Heart left ventricle (tissue), 16 donors: ENCODE data around the gene WWOX. TPM values are rescaled to one million over a fixed set of nuclear protein-coding genes. Genes with fewer than 3 reads are reported as not detected.

ENCODE experiments used
- ATAC-seq, 4 donors: fragments of 200-7000 bp; cut with Tn5 transposase; one replicate each; pipeline ENCODE4 v1.9.1; 2020 to 2022; ENCODE audit warnings: moderate library complexity in 4 of 4, mild to moderate bottlenecking in 3 of 4, moderate number of reproducible peaks in 1 of 4
- DNase-seq, 5 donors: peaks; one replicate each; pipeline ENCODE4 v3.0.0-alpha.2; 2020
- H3K27ac ChIP-seq, 12 donors: fragments of 200-600 bp; sonication (generic) in 4 of 12; one replicate each; pipeline versions ENCODE4 v1.5.0 to v1.8.0; 2016 to 2022; ENCODE audit warnings: mild to moderate bottlenecking in 2 of 12
- H3K27me3 ChIP-seq, 9 donors: fragments of 200-600 bp; sonication (generic) in 2 of 9; one replicate each; pipeline versions ENCODE4 v1.5.1 to v1.8.0; 2016 to 2022; ENCODE audit warnings: mild to moderate bottlenecking in 3 of 9
- H3K36me3 ChIP-seq, 9 donors: fragments of 200-600 bp; sonication (generic) in 2 of 9; one replicate each; pipeline versions ENCODE4 v1.5.0 to v1.8.0; 2018 to 2022; ENCODE audit warnings: mild to moderate bottlenecking in 2 of 9
- H3K4me1 ChIP-seq, 12 donors: fragments of 200-600 bp; sonication (generic) in 4 of 12; one replicate each; pipeline versions ENCODE4 v1.5.0 to v1.8.0; 2016 to 2022; ENCODE audit warnings: mild to moderate bottlenecking in 3 of 12
- H3K4me3 ChIP-seq, 12 donors: fragments of 200-600 bp; sonication (generic) in 4 of 12; one replicate each; pipeline versions ENCODE4 v1.5.0 to v1.8.0; 2017 to 2022; ENCODE audit warnings: mild to moderate bottlenecking in 9 of 12, moderate library complexity in 4 of 12
- H3K9me3 ChIP-seq, 12 donors: fragments of 200-600 bp; sonication (generic) in 4 of 12; one replicate each; pipeline versions ENCODE4 v1.5.0 to v1.8.0; 2016 to 2022; ENCODE audit warnings: mild to moderate bottlenecking in 1 of 12
- CTCF ChIP-seq, 12 donors: fragments of 200-600 bp; sonication (generic) in 4 of 12; IDR thresholded peaks; one replicate each; pipeline versions ENCODE4 v1.5.0 to v1.8.0; 2018 to 2022; ENCODE audit warnings: antibody characterized with exemption in 12 of 12, mild to moderate bottlenecking in 5 of 12
- POLR2A ChIP-seq, 2 donors: fragments of 450-650 bp; IDR thresholded peaks; one replicate each; pipeline ENCODE4 v1.6.1; 2017; ENCODE audit warnings: antibody characterized with exemption in 2 of 2, mild to moderate bottlenecking in 2 of 2, moderate library complexity in 2 of 2
- WGBS, 4 donors: extraction: QIAGEN DNeasy Blood & Tissue Kit in 2 of 4; methylation state at CpG; one replicate each; pipeline versions ENCODE4 v1.1.5 to v1.1.7; 2013 to 2018; 5-methylcytosine and 5-hydroxymethylcytosine counted together
- intact Hi-C, 10 donors: fragments of 100-400 bp; cut with DNase I; formaldehyde crosslinking; loops; one replicate each; pipeline versions ENCODE4 v1.11.1 to v1.14.2; 2022
- polyA plus RNA-seq, 2 donors: library from polyadenylated mRNA; stranded (reverse); fragments of 200-250 nt; gene quantifications; one replicate each; pipeline ENCODE4 v1.2.3, GENCODE V29; 2013
- total RNA-seq, 9 donors: library from RNA; depleted of rRNA in 2 of 9; stranded (reverse); fragments of >200 nt in 2 of 9; fragmentation: NEBNext Ultra II Directional in 3 of 9; extraction: Animal tissue kit (Norgen Biotek cat#: 25700) in 3 of 9; gene quantifications; one replicate each; pipeline versions ENCODE4 v1.1.0 to v1.2.4, GENCODE V29; 2016 to 2023
- donor health status: ischemic (EF 13 %, LVEDD 7.1; RV severe dilation, severe dysfunction).
- donor health status: healthy with polysubstance abuse.
- donor health status: DM: no; HTN: yes; CAD: no.
- donor health status: DM: no; HTN: no; CAD: no.
- donor health status: ischemic (EF 25% LVEDD 6.9; RV normal size, moderate dysfunction).
- donor health status: ischemic (EF 25% LVEDD 5.7; RV mildly dilated, moderate dysfunction).
- donor health status: healthy.
- donor health status: DM: yes; HTN: yes; CAD: no.
- donor health status: ischemic (EF 35%, LVEDD 5.7; RV mildly dilated, moderate dysfunction).
- donor health status: nonischemic (EF 11% LVEDD 7.7; RV severe dilation, severe dysfunction).
- donor health status: DM: yes; HTN: yes; CAD: no.
- donor health status: PGD.
- donor health status: ischemic (EF 29% LVEDD 5.4; RV normal size, mild dysfunction).
- donor health status: nonischemic (EF 23%, LVEDD 6.1; RV moderate dilation, normal function).

The WWOX gene
- total and polyA plus RNA-seq, 11 donors, result 4.3 to 18.3 (median 9.1) TPM

DNA sequence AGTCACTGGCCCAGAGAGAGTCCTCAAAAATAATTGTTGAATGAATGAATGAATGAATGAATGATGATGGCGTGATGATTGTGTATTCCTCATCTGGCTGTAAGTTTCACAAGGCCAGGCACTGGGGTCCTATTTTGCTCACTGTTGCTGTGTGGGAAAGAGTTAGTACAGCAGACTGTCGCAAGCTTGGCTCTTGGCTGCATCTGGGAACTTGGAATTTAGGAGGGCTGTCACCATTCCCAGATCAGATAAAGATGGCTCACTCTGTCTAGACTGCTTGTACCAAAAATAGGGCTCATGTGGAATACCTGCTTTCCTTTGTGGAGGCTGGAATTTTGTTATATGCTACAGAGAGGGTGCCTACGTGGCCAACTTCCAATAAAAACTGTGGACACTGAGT is 530.6 kb downstream of the WWOX start:
- ATAC-seq (no peak), DNase-seq (no peak)
- Histone ChIP-seq H3K4me3 (no peak overlapping the region), H3K27ac (no peak overlapping the region), H3K27me3 (no peaks in the 10 kb centered on the region), H3K4me1 (peaks cover 0 to 12% (median 0%) of the 10 kb centered on the region in 12 donors), H3K36me3 (no peaks in the 10 kb centered on the region), H3K9me3 (peaks cover 0 to 11% (median 3%) of the 10 kb centered on the region in 12 donors)
- no peak for TF ChIP-seq POLR2A (IDR thresholded peaks at IDR 0.05)
- no peak for TF ChIP-seq CTCF (IDR thresholded peaks at IDR 0.05)
- 96 to 100% (median 97%) methylated on average over 3 of the region's 3 CpGs for WGBS, 4 donors
- intact Hi-C loops, result no loop called here

DNA sequence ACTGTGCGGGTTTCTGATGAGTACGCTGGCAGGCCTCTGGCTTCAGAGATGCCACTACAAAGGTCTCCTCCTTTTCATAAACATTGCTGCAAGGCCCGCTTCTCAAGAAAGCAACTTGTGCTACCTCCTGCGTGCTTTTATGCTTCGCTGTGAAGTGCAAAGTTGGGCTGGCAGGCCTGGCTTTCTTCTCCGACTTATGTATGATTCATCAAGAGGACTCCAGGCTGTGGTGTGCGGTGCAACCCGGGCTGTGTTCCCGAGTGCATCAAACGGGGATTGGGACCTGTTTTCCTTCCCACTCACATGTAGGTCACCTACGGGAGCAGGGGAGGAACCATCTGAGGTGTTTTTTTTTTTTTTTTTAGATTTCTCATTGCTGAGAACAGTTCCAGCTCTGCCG is 534.1 kb downstream of the WWOX start:
- intact Hi-C loops, result no loop called here
- Histone ChIP-seq H3K9me3 (peaks cover 0 to 11% (median 3%) of the 10 kb centered on the region in 12 donors), H3K36me3 (no peaks in the 10 kb centered on the region), H3K4me3 (no peak overlapping the region), H3K27ac (no peak overlapping the region), H3K27me3 (no peaks in the 10 kb centered on the region), H3K4me1 (peaks cover 0 to 9% (median 0%) of the 10 kb centered on the region in 12 donors)
- TF ChIP-seq CTCF (IDR thresholded peaks at IDR 0.05), result no peak
- no peak for TF ChIP-seq POLR2A (IDR thresholded peaks at IDR 0.05)
- DNase-seq, result no peak
- ATAC-seq, result peak in 1 of 4 donors; percentile 16
- WGBS, 4 donors, result 82 to 84% (median 83%) methylated on average over 12 of the region's 12 CpGs

DNA sequence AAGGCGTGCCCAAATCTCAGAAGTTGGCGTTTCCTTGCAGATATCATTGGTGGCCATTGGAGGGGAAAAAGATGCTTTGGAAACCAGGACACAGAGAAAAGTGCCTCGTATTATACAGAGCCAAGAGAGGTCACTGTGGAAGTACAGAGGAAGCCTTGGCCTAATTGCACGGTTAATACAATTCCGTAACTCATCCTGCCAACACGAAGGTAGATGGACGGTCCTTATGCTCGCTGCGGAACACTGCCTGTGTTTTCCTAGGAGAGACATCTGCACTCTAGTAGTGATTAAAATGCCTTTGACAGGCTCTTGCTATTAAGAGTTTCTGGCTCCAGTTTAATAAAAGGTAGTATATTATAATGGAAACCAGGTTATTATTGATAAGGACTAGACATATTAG is 536.4 kb downstream of the WWOX start:
- H3K27ac ChIP-seq, result no peak overlapping the region
- no peak for TF ChIP-seq CTCF (IDR thresholded peaks at IDR 0.05)
- TF ChIP-seq POLR2A (IDR thresholded peaks at IDR 0.05), result no peak
- 93 to 100% (median 95%) methylated on average over 9 of the region's 9 CpGs for WGBS, 4 donors
- H3K4me3 ChIP-seq, result no peak overlapping the region
- peaks cover 0 to 2% (median 0%) of the 10 kb centered on the region in 12 donors for H3K9me3 ChIP-seq
- H3K4me1 ChIP-seq, result no peaks in the 10 kb centered on the region
- no peaks in the 10 kb centered on the region for H3K36me3 ChIP-seq
- intact Hi-C loops, result no loop called here
- ATAC-seq (no peak), DNase-seq (no peak)
- H3K27me3 ChIP-seq, result no peaks in the 10 kb centered on the region

- H3K27ac ChIP-seq, result no peak overlapping the region
- H3K27me3 ChIP-seq, result no peaks in the 10 kb centered on the region
- 88 to 93% (median 92%) methylated on average over 4 of the region's 4 CpGs for WGBS, 4 donors
- no peaks in the 10 kb centered on the region for H3K9me3 ChIP-seq
- H3K36me3 ChIP-seq, result no peaks in the 10 kb centered on the region
- H3K4me3 ChIP-seq, result no peak overlapping the region
- intact Hi-C loops, result no loop called here
- no peak for DNase-seq
- no peak for TF ChIP-seq CTCF (IDR thresholded peaks at IDR 0.05)
- no peak for TF ChIP-seq POLR2A (IDR thresholded peaks at IDR 0.05)
- H3K4me1 ChIP-seq, result no peaks in the 10 kb centered on the region
- no peak for ATAC-seq
These were observed 538.9 kb downstream of the WWOX start for GRCh38 chr16:78638371-78638770.
